Activated T-cell treated with anti-CD3 and anti-CD28 coated beads for 4 hours (primary cell): ENCODE data around the gene NPAT.
"Not testable (repeated sequence)": the region's sequence is repeated elsewhere in the genome, so short reads cannot be mapped to it uniquely, and the experiment has no call there.

ENCODE experiments used
- DNase-seq: peaks from one replicate; pipeline ENCODE4 v3.0.0-alpha.2; 2020

NPAT gene

GRCh38 chr11:108218912-108219783, 3.3 kb downstream of the NPAT start:
- DNase-seq = no peak

- no peak for DNase-seq
Observed at GRCh38 chr11:108218455-108218854, 4.0 kb downstream of the NPAT start.

- peak; percentile 30 for DNase-seq
Observed at GRCh38 chr11:108216988-108217387, 5.5 kb downstream of the NPAT start.

- DNase-seq = no peak
Observed at GRCh38 chr11:108213784-108214183, 8.7 kb downstream of the NPAT start.

- DNase-seq = no peak
Observed at GRCh38 chr11:108210441-108210840, 12.0 kb downstream of the NPAT start.

- DNase-seq = no peak
Observed at GRCh38 chr11:108207683-108208060, 14.8 kb downstream of the NPAT start.

GRCh38 chr11:108206969-108207682, 15.3 kb downstream of the NPAT start:
- no peak for DNase-seq

GRCh38 chr11:108206171-108206570, 16.3 kb downstream of the NPAT start:
- no peak for DNase-seq

GRCh38 chr11:108204929-108205499, 17.4 kb downstream of the NPAT start:
- no peak for DNase-seq

- no peak for DNase-seq
Observed at GRCh38 chr11:108204376-108204775, 18.1 kb downstream of the NPAT start.

- no peak for DNase-seq
Observed at GRCh38 chr11:108203075-108203474, 19.4 kb downstream of the NPAT start.

- peak; percentile 33 for DNase-seq
Observed at GRCh38 chr11:108199446-108200321, 22.8 kb downstream of the NPAT start.

- no peak for DNase-seq
Observed at GRCh38 chr11:108198833-108199232, 23.6 kb downstream of the NPAT start.

GRCh38 chr11:108197351-108197750, 25.1 kb downstream of the NPAT start:
- DNase-seq = no peak

- DNase-seq = no peak
Observed at GRCh38 chr11:108196901-108197300, 25.5 kb downstream of the NPAT start.

- no peak for DNase-seq
Observed at GRCh38 chr11:108193725-108194124, 28.7 kb downstream of the NPAT start.

- no peak for DNase-seq
Observed at GRCh38 chr11:108177570-108177969, 44.9 kb downstream of the NPAT start.

GRCh38 chr11:108170184-108170583, 52.3 kb downstream of the NPAT start:
- DNase-seq = no peak

- no peak for DNase-seq
Observed at GRCh38 chr11:108167624-108168023, 54.8 kb downstream of the NPAT start.

GRCh38 chr11:108162878-108163277, 59.6 kb downstream of the NPAT start:
- not testable (repeated sequence) for DNase-seq

GRCh38 chr11:108160970-108161566, 61.4 kb downstream of the NPAT start:
- no peak for DNase-seq

- DNase-seq = no peak
Observed at GRCh38 chr11:108154591-108154990, 67.8 kb downstream of the NPAT start.
